Neural cell (in vitro differentiated cells): Measurements from ENCODE around the gene IGSF21. TPM values are rescaled to one million over a fixed set of nuclear protein-coding genes. Genes with fewer than 3 reads are reported as not detected.

ENCODE experiments used
- H2AFZ ChIP-seq: fragments of 200-600, 300-800 bp; sonication (generic), shearing (Covaris generic); 2 replicates; pipeline ENCODE4 v1.6.0; 2014; ENCODE audit warnings: low read depth, mild to moderate bottlenecking, antibody characterized with exemption, low read length, moderate library complexity
- H3F3A ChIP-seq: fragments of 200-600 bp; shearing (Covaris generic); 2 replicates; pipeline ENCODE4 v1.6.1; 2016; ENCODE audit warnings: mild to moderate bottlenecking, moderate library complexity, mixed read lengths, antibody characterized with exemption, low read length; ENCODE audit not compliant: insufficient read depth, poor library complexity, severe bottlenecking
- H3K27ac ChIP-seq: fragments of 200-600, 300-800 bp; sonication (generic), shearing (Covaris generic); 2 replicates; pipeline ENCODE4 v1.5.1; 2014; ENCODE audit warnings: mild to moderate bottlenecking, low read length, moderate library complexity
- H3K27me3 ChIP-seq: fragments of 300-800, 200-600 bp; sonication (generic), shearing (Covaris generic); 2 replicates; pipeline ENCODE4 v1.6.0; 2014; ENCODE audit warnings: mild to moderate bottlenecking, low read depth, low read length, moderate library complexity; ENCODE audit not compliant: insufficient read depth
- H3K36me3 ChIP-seq: fragments of 300-800, 200-600 bp; sonication (generic), shearing (Covaris generic); 2 replicates; pipeline ENCODE4 v1.5.1; 2014; ENCODE audit warnings: mild to moderate bottlenecking, antibody characterized with exemption, low read length, moderate library complexity; ENCODE audit not compliant: insufficient read depth
- H3K4me2 ChIP-seq: fragments of 300-800, 200-600 bp; sonication (generic), shearing (Covaris generic); 2 replicates; pipeline ENCODE4 v1.6.0; 2014; ENCODE audit warnings: mild to moderate bottlenecking, low read length
- H3K4me3 ChIP-seq: fragments of 300-800, 200-600 bp; sonication (generic), shearing (Covaris generic); 2 replicates; pipeline ENCODE4 v1.5.1; 2014; ENCODE audit warnings: mild to moderate bottlenecking, low read length, moderate library complexity
- H3K79me2 ChIP-seq: fragments of 200-600 bp; shearing (Covaris generic); replicated peaks from 2 replicates; pipeline ENCODE4 v1.6.0; 2014; ENCODE audit warnings: mild to moderate bottlenecking, low read length, moderate library complexity; ENCODE audit not compliant: insufficient read depth
- H3K9ac ChIP-seq: fragments of 300-800, 200-600 bp; sonication (generic), shearing (Covaris generic); 2 replicates; pipeline ENCODE4 v1.6.1; 2016; ENCODE audit warnings: mild to moderate bottlenecking, low read length, mixed read lengths
- H3K9me2 ChIP-seq: fragments of 200-600 bp; shearing (Covaris generic); 2 replicates; pipeline ENCODE4 v1.6.1; 2016; ENCODE audit warnings: mild to moderate bottlenecking, low read length, mixed read lengths; ENCODE audit not compliant: insufficient read depth
- H3K9me3 ChIP-seq: fragments of 200-600, 300-800 bp; sonication (generic), shearing (Covaris generic); 2 replicates; pipeline ENCODE4 v1.6.1; 2016; ENCODE audit warnings: mild to moderate bottlenecking, mixed run types, low read length, moderate library complexity, mixed read lengths
- H4K20me1 ChIP-seq: fragments of 200-600 bp; shearing (Covaris generic); 2 replicates; pipeline ENCODE4 v1.6.1; 2016; ENCODE audit warnings: mild to moderate bottlenecking, mixed run types; ENCODE audit not compliant: insufficient read depth
- EP300 ChIP-seq: fragments of 450-650 bp; conservative IDR thresholded peaks from 2 replicates; pipeline ENCODE4 v1.6.1; 2014; ENCODE audit warnings: antibody characterized with exemption, mild to moderate bottlenecking, moderate library complexity; ENCODE audit not compliant: poor library complexity, severe bottlenecking
- EZH2 ChIP-seq: fragments of 200-600, 300-800 bp; shearing (Covaris generic), sonication (generic); IDR thresholded peaks from 2 replicates; pipeline ENCODE4 v1.6.1; 2014; ENCODE audit warnings: antibody characterized with exemption, low read length, borderline replicate concordance, mild to moderate bottlenecking; ENCODE audit not compliant: insufficient read depth, poor library complexity, severe bottlenecking
- MXI1 ChIP-seq: fragments of 450-650 bp; conservative IDR thresholded peaks from 2 replicates; pipeline ENCODE4 v1.6.1; 2014; ENCODE audit warnings: antibody characterized with exemption, mild to moderate bottlenecking; ENCODE audit not compliant: poor library complexity, severe bottlenecking
- POLR2AphosphoS5 ChIP-seq: IDR thresholded peaks from 2 replicates; pipeline ENCODE4 v1.6.1; 2012
- RAD21 ChIP-seq: fragments of 450-650 bp; conservative IDR thresholded peaks from 2 replicates; pipeline ENCODE4 v1.6.1; 2014; ENCODE audit warnings: antibody characterized with exemption, mild to moderate bottlenecking, moderate library complexity
- SMC3 ChIP-seq: fragments of 450-650 bp; conservative IDR thresholded peaks from 2 replicates; pipeline ENCODE4 v1.6.1; 2014; ENCODE audit warnings: antibody characterized with exemption, mild to moderate bottlenecking, moderate library complexity; ENCODE audit not compliant: poor library complexity
- TAF1 ChIP-seq: IDR thresholded peaks from 2 replicates; pipeline ENCODE4 v1.6.1; 2012; ENCODE audit warnings: low read depth
- polyA plus RNA-seq: library from polyadenylated mRNA; depleted of rRNA; stranded (reverse); fragments of >200 nt; gene quantifications from 2 replicates; pipeline ENCODE4 v1.2.3, GENCODE V29; 2014
- TF ChIP-seq, protein P1 (sequence below): IDR thresholded peaks from 2 replicates; pipeline ENCODE4 v1.6.1; 2012; ENCODE audit warnings: borderline replicate concordance
- TF ChIP-seq, protein P2 (sequence below): fragments of 450-650 bp; IDR thresholded peaks from 2 replicates; pipeline ENCODE4 v1.5.1; 2014; ENCODE audit warnings: antibody characterized with exemption, mild to moderate bottlenecking, moderate library complexity; ENCODE audit not compliant: poor library complexity, severe bottlenecking

Gene IGSF21
- polyA plus RNA-seq, 1 donor from 2014 or later = 2.4 TPM

DNA sequence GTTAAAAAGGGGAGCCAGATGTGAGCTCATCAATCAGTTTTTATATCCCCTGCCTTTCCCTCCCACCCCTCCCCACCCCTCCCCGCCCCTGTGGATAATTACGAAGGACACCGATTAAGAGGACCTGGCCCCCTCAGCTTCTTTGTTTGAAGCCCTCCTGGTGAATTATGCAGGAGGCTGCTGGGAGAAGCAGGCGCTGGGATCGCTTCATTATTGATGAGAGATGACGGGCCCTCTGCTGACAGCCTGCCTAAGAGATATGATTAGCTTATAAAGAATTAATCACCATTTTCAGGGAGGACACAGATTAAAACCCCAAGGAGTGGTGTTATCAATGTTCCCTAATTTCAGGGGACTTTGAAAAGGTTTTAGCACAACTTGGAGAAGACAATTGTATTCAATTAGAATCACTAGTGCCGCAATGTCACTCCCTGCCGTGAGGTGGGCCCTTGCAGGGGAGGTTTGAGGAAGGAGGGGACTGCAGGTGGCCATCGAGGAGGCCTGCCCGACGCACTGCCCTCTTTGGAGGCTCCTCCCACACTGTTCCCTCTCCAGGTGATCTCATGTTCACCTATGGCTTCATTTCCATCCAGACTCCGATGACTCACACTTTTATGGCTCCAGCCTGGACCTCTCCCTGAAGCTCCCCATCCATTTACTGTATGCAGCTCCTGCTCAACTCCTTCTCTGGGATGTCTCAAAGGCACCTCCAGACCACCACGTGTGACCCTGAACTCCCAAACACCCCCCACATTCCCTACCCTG lies 306.1 kb downstream of the IGSF21 start:
- no peak overlapping the region for H3K9ac ChIP-seq

DNA sequence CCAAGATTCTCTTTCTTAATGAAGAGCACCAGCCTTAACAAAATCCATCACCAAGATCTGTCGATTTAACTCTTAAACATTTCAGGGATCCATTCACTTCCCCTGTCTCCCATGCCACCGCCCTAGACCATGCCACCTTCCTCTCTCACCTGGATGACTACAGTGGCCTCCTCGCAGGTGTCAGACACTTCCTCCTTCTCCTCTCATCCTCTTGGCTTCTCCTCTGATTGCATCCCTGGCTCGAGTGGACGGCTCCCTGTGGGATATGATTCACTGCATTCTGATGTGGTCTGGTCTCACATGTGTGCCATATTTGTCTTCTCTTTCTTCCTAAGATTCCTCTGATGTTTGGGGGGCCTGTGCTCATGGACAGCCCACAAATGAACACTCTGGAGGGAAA lies 306.7 kb downstream of the IGSF21 start:
- H3K79me2 ChIP-seq = no peaks in the 10 kb centered on the region
- no peaks in the 10 kb centered on the region for H3K9me2 ChIP-seq
- H3K27ac ChIP-seq = no peak overlapping the region
- no peak overlapping the region for H3K4me3 ChIP-seq
- H3K36me3 ChIP-seq = no peaks in the 10 kb centered on the region
- no peak overlapping the region for H3K4me2 ChIP-seq
- H3K27me3 ChIP-seq = no peaks in the 10 kb centered on the region
- H2AFZ ChIP-seq = no peak overlapping the region
- no peak overlapping the region for H3K9ac ChIP-seq
- TF ChIP-seq SMC3 (no peak), EZH2 (no peak), TAF1 (no peak), RAD21 (no peak), POLR2AphosphoS5 (no peak), MXI1 (no peak)
- TF ChIP-seq, protein P1, sequence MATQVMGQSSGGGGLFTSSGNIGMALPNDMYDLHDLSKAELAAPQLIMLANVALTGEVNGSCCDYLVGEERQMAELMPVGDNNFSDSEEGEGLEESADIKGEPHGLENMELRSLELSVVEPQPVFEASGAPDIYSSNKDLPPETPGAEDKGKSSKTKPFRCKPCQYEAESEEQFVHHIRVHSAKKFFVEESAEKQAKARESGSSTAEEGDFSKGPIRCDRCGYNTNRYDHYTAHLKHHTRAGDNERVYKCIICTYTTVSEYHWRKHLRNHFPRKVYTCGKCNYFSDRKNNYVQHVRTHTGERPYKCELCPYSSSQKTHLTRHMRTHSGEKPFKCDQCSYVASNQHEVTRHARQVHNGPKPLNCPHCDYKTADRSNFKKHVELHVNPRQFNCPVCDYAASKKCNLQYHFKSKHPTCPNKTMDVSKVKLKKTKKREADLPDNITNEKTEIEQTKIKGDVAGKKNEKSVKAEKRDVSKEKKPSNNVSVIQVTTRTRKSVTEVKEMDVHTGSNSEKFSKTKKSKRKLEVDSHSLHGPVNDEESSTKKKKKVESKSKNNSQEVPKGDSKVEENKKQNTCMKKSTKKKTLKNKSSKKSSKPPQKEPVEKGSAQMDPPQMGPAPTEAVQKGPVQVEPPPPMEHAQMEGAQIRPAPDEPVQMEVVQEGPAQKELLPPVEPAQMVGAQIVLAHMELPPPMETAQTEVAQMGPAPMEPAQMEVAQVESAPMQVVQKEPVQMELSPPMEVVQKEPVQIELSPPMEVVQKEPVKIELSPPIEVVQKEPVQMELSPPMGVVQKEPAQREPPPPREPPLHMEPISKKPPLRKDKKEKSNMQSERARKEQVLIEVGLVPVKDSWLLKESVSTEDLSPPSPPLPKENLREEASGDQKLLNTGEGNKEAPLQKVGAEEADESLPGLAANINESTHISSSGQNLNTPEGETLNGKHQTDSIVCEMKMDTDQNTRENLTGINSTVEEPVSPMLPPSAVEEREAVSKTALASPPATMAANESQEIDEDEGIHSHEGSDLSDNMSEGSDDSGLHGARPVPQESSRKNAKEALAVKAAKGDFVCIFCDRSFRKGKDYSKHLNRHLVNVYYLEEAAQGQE = no peak
- H4K20me1 ChIP-seq = no peaks in the 10 kb centered on the region
- H3K9me3 ChIP-seq = no peaks in the 10 kb centered on the region
- no peaks in the 10 kb centered on the region for H3F3A ChIP-seq

More for the DNA sequence above, 306.1 kb downstream of the IGSF21 start:
- no peak overlapping the region for H3K27ac ChIP-seq
- H3K9me3 ChIP-seq = no peaks in the 10 kb centered on the region
- H3K4me3 ChIP-seq = no peak overlapping the region
- TF ChIP-seq POLR2AphosphoS5 = no peak
- no peak for TF ChIP-seq EZH2
- TF ChIP-seq, protein P1 = no peak
- no peak for TF ChIP-seq RAD21
- no peak for TF ChIP-seq TAF1
- no peak for TF ChIP-seq SMC3
- TF ChIP-seq MXI1 = no peak
- TF ChIP-seq, protein P2, sequence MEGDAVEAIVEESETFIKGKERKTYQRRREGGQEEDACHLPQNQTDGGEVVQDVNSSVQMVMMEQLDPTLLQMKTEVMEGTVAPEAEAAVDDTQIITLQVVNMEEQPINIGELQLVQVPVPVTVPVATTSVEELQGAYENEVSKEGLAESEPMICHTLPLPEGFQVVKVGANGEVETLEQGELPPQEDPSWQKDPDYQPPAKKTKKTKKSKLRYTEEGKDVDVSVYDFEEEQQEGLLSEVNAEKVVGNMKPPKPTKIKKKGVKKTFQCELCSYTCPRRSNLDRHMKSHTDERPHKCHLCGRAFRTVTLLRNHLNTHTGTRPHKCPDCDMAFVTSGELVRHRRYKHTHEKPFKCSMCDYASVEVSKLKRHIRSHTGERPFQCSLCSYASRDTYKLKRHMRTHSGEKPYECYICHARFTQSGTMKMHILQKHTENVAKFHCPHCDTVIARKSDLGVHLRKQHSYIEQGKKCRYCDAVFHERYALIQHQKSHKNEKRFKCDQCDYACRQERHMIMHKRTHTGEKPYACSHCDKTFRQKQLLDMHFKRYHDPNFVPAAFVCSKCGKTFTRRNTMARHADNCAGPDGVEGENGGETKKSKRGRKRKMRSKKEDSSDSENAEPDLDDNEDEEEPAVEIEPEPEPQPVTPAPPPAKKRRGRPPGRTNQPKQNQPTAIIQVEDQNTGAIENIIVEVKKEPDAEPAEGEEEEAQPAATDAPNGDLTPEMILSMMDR = no peak
- no peak for TF ChIP-seq EP300
- H3K79me2 ChIP-seq = no peaks in the 10 kb centered on the region
- H3K36me3 ChIP-seq = no peaks in the 10 kb centered on the region
- no peaks in the 10 kb centered on the region for H3F3A ChIP-seq
- no peaks in the 10 kb centered on the region for H4K20me1 ChIP-seq
- no peaks in the 10 kb centered on the region for H3K9me2 ChIP-seq
- H3K27me3 ChIP-seq = no peaks in the 10 kb centered on the region
- H3K4me2 ChIP-seq = no peak overlapping the region
- H2AFZ ChIP-seq = no peak overlapping the region
